CD4-positive, alpha-beta T cell (primary cell): ENCODE results near the gene PIAS1. TPM values are rescaled to one million over a fixed set of nuclear protein-coding genes. Genes with fewer than 3 reads are reported as not detected.

ENCODE experiments used
- ATAC-seq: fragments of 200-7000 bp; cut with Tn5 transposase; one replicate; pipeline ENCODE4 v1.10.0; 2022; ENCODE audit warnings: mild to moderate bottlenecking; ENCODE audit not compliant: poor library complexity
- CTCF ChIA-PET: fragments of 350-600 bp; sonication (Branson Sonifier 250); formaldehyde crosslinking; loops from one replicate; lab custom pipeline; 2021; ENCODE audit warnings: antibody characterized with exemption, inconsistent platforms; lab: Charles Lee
- POLR2A ChIA-PET: fragments of 350-600 bp; sonication (Branson Sonifier 250); formaldehyde crosslinking; loops from one replicate; lab custom pipeline; 2021; ENCODE audit warnings: antibody characterized with exemption, inconsistent platforms; lab: Charles Lee
- DNase-seq, 14 experiments: peaks; one replicate each; pipeline ENCODE4 v3.0.0-alpha.2; 2013 to 2020; ENCODE audit warnings: mixed read lengths in 2 of 14
- H3K27ac ChIP-seq, 2 donors: one replicate each; pipeline versions ENCODE4 v1.5.1 to v1.7.0; 2013; ENCODE audit warnings: low read length in 2 of 2, low read depth in 1 of 2, mild to moderate bottlenecking in 1 of 2
- H3K27me3 ChIP-seq, 2 experiments: 1 replicate in 1 of 2; 2 replicates in 1 of 2; pipeline versions ENCODE4 v1.6.1 to v1.7.0; 2013; ENCODE audit warnings: low read length in 2 of 2, control low read depth in 1 of 2, mild to moderate bottlenecking in 1 of 2, moderate library complexity in 1 of 2; ENCODE audit not compliant: insufficient read depth in 2 of 2, control insufficient read depth in 1 of 2
- H3K36me3 ChIP-seq: one replicate; pipeline ENCODE4 v1.6.1; 2013; ENCODE audit warnings: low read length, control low read depth; ENCODE audit not compliant: insufficient read depth
- H3K4me1 ChIP-seq: one replicate; pipeline ENCODE4 v1.6.1; 2013; ENCODE audit warnings: low read length, control low read depth; ENCODE audit not compliant: insufficient read depth
- H3K4me3 ChIP-seq: one replicate; pipeline ENCODE4 v1.5.1; 2013; ENCODE audit warnings: mild to moderate bottlenecking, low read length, moderate library complexity
- H3K9me3 ChIP-seq, 2 experiments: 1 replicate in 1 of 2; 2 replicates in 1 of 2; pipeline versions ENCODE4 v1.6.1 to v1.7.0; 2013; ENCODE audit warnings: low read length in 2 of 2, mild to moderate bottlenecking in 2 of 2, control low read depth in 1 of 2, moderate library complexity in 1 of 2; ENCODE audit not compliant: control insufficient read depth in 1 of 2, insufficient read depth in 1 of 2
- H3K27ac Mint-ChIP-seq: one replicate; pipeline ENCODE4 v1.8.0; 2020; ENCODE audit warnings: mixed read lengths
- H3K27me3 Mint-ChIP-seq: one replicate; pipeline ENCODE4 v1.8.0; 2021; ENCODE audit warnings: mixed read lengths
- H3K36me3 Mint-ChIP-seq: one replicate; pipeline ENCODE4 v1.8.0; 2021; ENCODE audit warnings: low read depth, mixed read lengths
- H3K4me1 Mint-ChIP-seq: one replicate; pipeline ENCODE4 v1.8.0; 2021; ENCODE audit warnings: low read depth, mixed read lengths
- H3K4me3 Mint-ChIP-seq: one replicate; pipeline ENCODE4 v1.8.0; 2020; ENCODE audit warnings: mild to moderate bottlenecking, mixed read lengths
- H3K9me3 Mint-ChIP-seq: one replicate; pipeline ENCODE4 v1.8.0; 2020; ENCODE audit warnings: mixed read lengths
- intact Hi-C, 2 experiments: fragments of 100-400 bp; cut with DNase I in 1 of 2; cut with micrococcal nuclease in 1 of 2; formaldehyde crosslinking; loops; one replicate each; pipeline versions ENCODE4 v1.15.1 to v1.9.0; 2023 to 2025; cut with DNase I, micrococcal nuclease
- total RNA-seq, 174 experiments: library from RNA in 2 of 174; stranded (reverse) in 2 of 174; gene quantifications; one replicate each; pipeline ENCODE4 v1.2.3 and lab custom pipeline; 2021 to 2026
- TF ChIP-seq, protein P1 (sequence below): fragments of 200-600 bp; IDR thresholded peaks from one replicate; pipeline ENCODE4 v1.8.0; 2022; ENCODE audit warnings: antibody characterized with exemption, mild to moderate bottlenecking

The PIAS1 gene
- total RNA-seq, 2 experiments from 2014 or later, result 73.1 to 74.8 TPM

DNA sequence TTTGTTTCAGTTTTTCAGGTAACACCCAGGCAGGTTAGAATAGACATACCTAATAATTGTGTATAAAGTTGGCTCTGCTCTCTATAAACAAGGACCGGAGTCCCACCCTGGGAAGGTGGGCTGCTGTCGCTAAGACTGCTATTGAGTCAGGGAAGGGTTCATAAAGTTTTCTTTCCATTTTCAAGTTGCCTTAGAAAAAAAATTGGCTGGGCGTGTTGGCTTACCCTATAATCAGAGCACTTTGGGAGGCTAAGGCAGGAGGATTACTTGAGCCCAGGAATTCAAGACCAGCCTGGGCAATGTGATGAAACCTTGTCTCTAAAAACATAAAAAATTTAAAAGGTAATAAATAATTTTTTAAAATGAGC lies 11.3 kb upstream of the PIAS1 start:
- Mint-ChIP-seq H3K4me1 (no peaks in the 10 kb centered on the region), H3K36me3 (no peaks in the 10 kb centered on the region), H3K9me3 (no peaks in the 10 kb centered on the region), H3K4me3 (no peak overlapping the region), H3K27ac (no peak overlapping the region), H3K27me3 (peaks cover 14% of the 10 kb centered on the region)
- TF ChIP-seq, protein P1, sequence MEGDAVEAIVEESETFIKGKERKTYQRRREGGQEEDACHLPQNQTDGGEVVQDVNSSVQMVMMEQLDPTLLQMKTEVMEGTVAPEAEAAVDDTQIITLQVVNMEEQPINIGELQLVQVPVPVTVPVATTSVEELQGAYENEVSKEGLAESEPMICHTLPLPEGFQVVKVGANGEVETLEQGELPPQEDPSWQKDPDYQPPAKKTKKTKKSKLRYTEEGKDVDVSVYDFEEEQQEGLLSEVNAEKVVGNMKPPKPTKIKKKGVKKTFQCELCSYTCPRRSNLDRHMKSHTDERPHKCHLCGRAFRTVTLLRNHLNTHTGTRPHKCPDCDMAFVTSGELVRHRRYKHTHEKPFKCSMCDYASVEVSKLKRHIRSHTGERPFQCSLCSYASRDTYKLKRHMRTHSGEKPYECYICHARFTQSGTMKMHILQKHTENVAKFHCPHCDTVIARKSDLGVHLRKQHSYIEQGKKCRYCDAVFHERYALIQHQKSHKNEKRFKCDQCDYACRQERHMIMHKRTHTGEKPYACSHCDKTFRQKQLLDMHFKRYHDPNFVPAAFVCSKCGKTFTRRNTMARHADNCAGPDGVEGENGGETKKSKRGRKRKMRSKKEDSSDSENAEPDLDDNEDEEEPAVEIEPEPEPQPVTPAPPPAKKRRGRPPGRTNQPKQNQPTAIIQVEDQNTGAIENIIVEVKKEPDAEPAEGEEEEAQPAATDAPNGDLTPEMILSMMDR, result no peak
- ATAC-seq, result no peak
- ChIA-PET POLR2A (no interaction called here), CTCF (no interaction called here)
- no peaks in the 10 kb centered on the region for H3K36me3 ChIP-seq
- no peaks in the 10 kb centered on the region for H3K4me1 ChIP-seq
- DNase-seq, result no peak
- no peak overlapping the region for H3K4me3 ChIP-seq
- no peak overlapping the region for H3K27ac ChIP-seq
- intact Hi-C loops, result no loop called here
- peaks cover 3 to 5% of the 10 kb centered on the region in 2 experiments for H3K27me3 ChIP-seq
- H3K9me3 ChIP-seq, result peaks cover 0 to 14% of the 10 kb centered on the region in 2 experiments

DNA sequence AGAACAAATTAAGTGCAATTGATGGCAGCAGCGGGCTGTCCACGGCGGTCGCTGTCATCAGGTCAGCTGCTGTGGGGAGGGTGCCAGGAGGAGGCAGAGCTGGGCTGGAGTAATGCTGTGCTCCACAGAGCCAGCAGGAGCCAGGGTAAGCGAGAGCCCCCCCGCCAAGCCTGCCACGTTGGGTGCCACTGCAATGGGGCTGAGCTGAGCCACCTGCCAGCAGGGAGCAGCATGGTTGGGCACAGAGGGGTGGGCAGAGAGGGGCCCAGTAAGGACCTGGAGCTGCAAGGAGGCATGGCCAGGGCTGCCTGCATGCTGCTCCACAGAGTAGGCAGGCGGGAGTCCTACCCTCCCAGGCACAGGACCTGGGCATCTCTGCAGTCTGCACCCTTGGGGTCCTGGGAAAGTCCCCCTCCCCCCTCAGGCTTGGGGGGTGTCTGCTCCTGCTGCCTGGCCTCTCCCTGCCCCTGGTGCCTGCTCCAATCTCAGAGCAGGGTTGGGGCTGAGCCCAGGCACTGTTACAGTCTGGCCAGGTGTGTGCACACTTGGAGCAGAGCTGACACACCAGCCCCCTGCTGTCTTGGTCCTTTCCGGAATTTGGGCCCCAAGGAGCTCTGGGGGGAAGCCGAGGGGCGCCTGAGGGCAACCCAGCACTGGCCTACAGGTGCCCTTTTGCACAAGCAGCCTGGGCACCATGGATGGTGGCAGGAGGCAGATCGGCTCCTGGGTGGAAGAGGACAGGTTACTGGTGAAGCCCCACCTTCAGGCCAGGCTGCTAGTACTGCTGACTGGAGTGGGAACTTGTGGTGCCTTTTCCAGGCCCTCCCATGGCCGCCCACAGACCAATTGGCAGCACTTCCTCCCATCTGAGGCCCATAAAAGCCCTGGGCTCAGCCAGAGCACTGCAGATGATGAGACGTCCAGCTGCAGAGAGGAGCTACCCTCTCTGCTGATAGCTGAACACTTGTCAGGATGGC lies 8.5 kb upstream of the PIAS1 start:
- Histone ChIP-seq H3K9me3 (peaks cover 0 to 14% of the 10 kb centered on the region in 2 experiments), H3K4me1 (no peaks in the 10 kb centered on the region), H3K27ac (no peak overlapping the region), H3K4me3 (no peak overlapping the region), H3K27me3 (peaks cover 0 to 3% of the 10 kb centered on the region in 2 experiments), H3K36me3 (no peaks in the 10 kb centered on the region)
- DNase-seq (no peak), ATAC-seq (no peak)
- no peaks in the 10 kb centered on the region for H3K4me1 Mint-ChIP-seq
- H3K27me3 Mint-ChIP-seq, result peaks cover 9% of the 10 kb centered on the region
- ChIA-PET POLR2A (no interaction called here), CTCF (no interaction called here)
- H3K36me3 Mint-ChIP-seq, result no peaks in the 10 kb centered on the region
- TF ChIP-seq, protein P1, result no peak
- H3K9me3 Mint-ChIP-seq, result no peaks in the 10 kb centered on the region
- intact Hi-C loops, result no loop called here
- no peak overlapping the region for H3K4me3 Mint-ChIP-seq
- H3K27ac Mint-ChIP-seq, result no peak overlapping the region

DNA sequence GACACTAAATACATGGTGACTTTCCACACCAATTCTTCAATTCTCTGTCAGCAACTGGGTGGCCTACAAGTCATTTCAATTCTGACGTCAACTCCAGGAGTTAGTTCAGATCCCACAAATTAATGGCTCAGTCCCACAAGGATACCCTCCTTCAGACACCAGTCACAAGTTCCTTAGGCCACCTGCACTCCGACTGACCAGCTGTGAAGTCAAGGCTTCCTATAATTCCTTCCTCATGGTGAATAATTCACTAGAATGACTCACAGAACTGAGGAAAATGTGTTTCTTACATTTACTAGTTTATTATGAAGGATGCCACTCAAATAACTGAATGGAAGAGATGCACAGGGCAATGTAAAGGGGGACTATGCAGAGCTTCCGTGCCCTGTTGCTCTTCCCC lies 6.3 kb upstream of the PIAS1 start:
- Mint-ChIP-seq H3K4me1 (no peaks in the 10 kb centered on the region), H3K4me3 (no peak overlapping the region), H3K36me3 (no peaks in the 10 kb centered on the region), H3K9me3 (no peaks in the 10 kb centered on the region), H3K27me3 (peaks cover 9% of the 10 kb centered on the region), H3K27ac (no peak overlapping the region)
- Histone ChIP-seq H3K4me3 (no peak overlapping the region), H3K27me3 (peaks cover 0 to 3% of the 10 kb centered on the region in 2 experiments), H3K27ac (no peak overlapping the region), H3K9me3 (peaks cover 0 to 14% of the 10 kb centered on the region in 2 experiments), H3K4me1 (no peaks in the 10 kb centered on the region), H3K36me3 (no peaks in the 10 kb centered on the region)
- intact Hi-C loops, result no loop called here
- TF ChIP-seq, protein P1, result no peak
- ATAC-seq (no peak), DNase-seq (no peak)
- CTCF ChIA-PET, result no interaction called here
- POLR2A ChIA-PET, result no interaction called here
